Neuron (in vitro differentiated cells): Measurements from ENCODE around the gene PRIM2.
"Not testable (repeated sequence)": the region's sequence is repeated elsewhere in the genome, so short reads cannot be mapped to it uniquely, and the experiment has no call there.

Experiments
- H2AFZ ChIP-seq: one replicate; pipeline ENCODE4 v1.6.1; 2013; ENCODE audit warnings: low read depth, mild to moderate bottlenecking, inconsistent platforms, low read length, moderate library complexity
- H3K27me3 ChIP-seq: one replicate; pipeline ENCODE4 v1.6.1; 2013; ENCODE audit warnings: low read length; ENCODE audit not compliant: insufficient read depth
- H3K36me3 ChIP-seq: one replicate; pipeline ENCODE4 v1.6.1; 2013; ENCODE audit warnings: low read length; ENCODE audit not compliant: insufficient read depth
- H3K4me1 ChIP-seq: one replicate; pipeline ENCODE4 v1.6.1; 2013; ENCODE audit warnings: low read length; ENCODE audit not compliant: insufficient read depth
- H3K4me3 ChIP-seq: 2 replicates; pipeline ENCODE4 v1.5.1; 2013; ENCODE audit warnings: mild to moderate bottlenecking, low read length, moderate library complexity
- H3K9me3 ChIP-seq: one replicate; pipeline ENCODE4 v1.6.1; 2013; ENCODE audit warnings: low read length

Gene PRIM2

GRCh38 chr6:57423468-57423867 lies 106.0 kb downstream of the PRIM2 start:
- Histone ChIP-seq H3K36me3 (no peaks in the 10 kb centered on the region), H3K9me3 (no peaks in the 10 kb centered on the region), H3K4me3 (no peak overlapping the region), H2AFZ (no peak overlapping the region), H3K27me3 (no peaks in the 10 kb centered on the region), H3K4me1 (peaks cover 7% of the 10 kb centered on the region)

- H3K36me3 ChIP-seq, result not testable (repeated sequence)
Observed at GRCh38 chr6:57431742-57432141, 114.3 kb downstream of the PRIM2 start.

GRCh38 chr6:57432157-57432556 lies 114.7 kb downstream of the PRIM2 start:
- Histone ChIP-seq H3K9me3 (no peaks in the 10 kb centered on the region), H3K4me3 (no peak overlapping the region)

More at GRCh38 chr6:57431742-57432141, 114.3 kb downstream of the PRIM2 start:
- not testable (repeated sequence) for H3K9me3 ChIP-seq, H2AFZ ChIP-seq, H3K4me1 ChIP-seq, H3K27me3 ChIP-seq, H3K4me3 ChIP-seq

GRCh38 chr6:57432919-57433684 lies 115.7 kb downstream of the PRIM2 start:
- Histone ChIP-seq H3K36me3 (no peaks in the 10 kb centered on the region), H3K4me1 (no peaks in the 10 kb centered on the region), H2AFZ (no peak overlapping the region), H3K4me3 (no peak overlapping the region), H3K9me3 (no peaks in the 10 kb centered on the region), H3K27me3 (no peaks in the 10 kb centered on the region)

More at GRCh38 chr6:57432157-57432556, 114.7 kb downstream of the PRIM2 start:
- no peaks in the 10 kb centered on the region for H3K27me3 ChIP-seq
- no peaks in the 10 kb centered on the region for H3K36me3 ChIP-seq
- no peaks in the 10 kb centered on the region for H3K4me1 ChIP-seq
- no peak overlapping the region for H2AFZ ChIP-seq

- not testable (repeated sequence) for H3K27me3 ChIP-seq, H2AFZ ChIP-seq
Observed at GRCh38 chr6:57433790-57434189, 116.4 kb downstream of the PRIM2 start.

GRCh38 chr6:57434944-57435343 lies 117.5 kb downstream of the PRIM2 start:
- no peak overlapping the region for H2AFZ ChIP-seq
- no peaks in the 10 kb centered on the region for H3K36me3 ChIP-seq
- H3K4me3 ChIP-seq, result no peak overlapping the region
- no peaks in the 10 kb centered on the region for H3K4me1 ChIP-seq
- no peaks in the 10 kb centered on the region for H3K9me3 ChIP-seq
- no peaks in the 10 kb centered on the region for H3K27me3 ChIP-seq

More at GRCh38 chr6:57433790-57434189, 116.4 kb downstream of the PRIM2 start:
- not testable (repeated sequence) for H3K9me3 ChIP-seq, H3K36me3 ChIP-seq, H3K4me1 ChIP-seq, H3K4me3 ChIP-seq

GRCh38 chr6:57435475-57436160 lies 118.2 kb downstream of the PRIM2 start:
- no peak overlapping the region for H3K4me3 ChIP-seq
- no peaks in the 10 kb centered on the region for H3K9me3 ChIP-seq
- H2AFZ ChIP-seq, result no peak overlapping the region
- H3K36me3 ChIP-seq, result no peaks in the 10 kb centered on the region
- H3K4me1 ChIP-seq, result no peaks in the 10 kb centered on the region
- H3K27me3 ChIP-seq, result no peaks in the 10 kb centered on the region

GRCh38 chr6:57440735-57441134 lies 123.3 kb downstream of the PRIM2 start:
- not testable (repeated sequence) for H3K27me3 ChIP-seq, H3K4me1 ChIP-seq, H2AFZ ChIP-seq, H3K36me3 ChIP-seq, H3K4me3 ChIP-seq, H3K9me3 ChIP-seq

- H3K4me3 ChIP-seq, H3K4me1 ChIP-seq, H3K9me3 ChIP-seq, H3K27me3 ChIP-seq, H3K36me3 ChIP-seq, H2AFZ ChIP-seq: not testable (repeated sequence)
Observed at GRCh38 chr6:57442133-57442532, 124.7 kb downstream of the PRIM2 start.

- H3K4me3 ChIP-seq, H3K9me3 ChIP-seq, H3K36me3 ChIP-seq, H3K27me3 ChIP-seq, H3K4me1 ChIP-seq, H2AFZ ChIP-seq: not testable (repeated sequence)
Observed at GRCh38 chr6:57443181-57443580, 125.8 kb downstream of the PRIM2 start.

- not testable (repeated sequence) for H3K27me3 ChIP-seq, H3K36me3 ChIP-seq, H3K4me3 ChIP-seq, H3K9me3 ChIP-seq, H2AFZ ChIP-seq, H3K4me1 ChIP-seq
Observed at GRCh38 chr6:57444787-57445186, 127.4 kb downstream of the PRIM2 start.

- H3K4me1 ChIP-seq, H3K27me3 ChIP-seq, H3K36me3 ChIP-seq, H3K4me3 ChIP-seq, H3K9me3 ChIP-seq, H2AFZ ChIP-seq: not testable (repeated sequence)
Observed at GRCh38 chr6:57445379-57445778, 127.9 kb downstream of the PRIM2 start.

GRCh38 chr6:57445790-57446468 lies 128.5 kb downstream of the PRIM2 start:
- not testable (repeated sequence) for H3K4me3 ChIP-seq, H3K9me3 ChIP-seq, H3K27me3 ChIP-seq, H3K36me3 ChIP-seq, H2AFZ ChIP-seq, H3K4me1 ChIP-seq
